Natural killer cell (primary cell): ENCODE results near the gene ZNF594. TPM values are rescaled to one million over a fixed set of nuclear protein-coding genes. Genes with fewer than 3 reads are reported as not detected.
"Not testable (repeated sequence)": the region's sequence is repeated elsewhere in the genome, so short reads cannot be mapped to it uniquely, and the experiment has no call there.

ENCODE experiments used
- ATAC-seq, 3 donors: fragments of 150-1000 bp in 2 of 3; fragments of 200-7000 bp in 1 of 3; cut with Tn5 transposase; 1 replicate in 1 of 3; 2 replicates in 2 of 3; pipeline ENCODE4 v1.10.0; 2021; ENCODE audit warnings: mild to moderate bottlenecking in 2 of 3, moderate library complexity in 2 of 3
- DNase-seq, 2 donors: peaks; one replicate each; pipeline versions ENCODE4 v3.0.0 to v3.0.0-alpha.2; 2013 to 2021; ENCODE audit warnings: mixed read lengths in 1 of 2
- H3K27ac ChIP-seq: one replicate; pipeline ENCODE4 v1.5.1; 2013; ENCODE audit warnings: mild to moderate bottlenecking, low read length
- H3K27me3 ChIP-seq: one replicate; pipeline ENCODE4 v1.6.1; 2013; ENCODE audit warnings: low read length; ENCODE audit not compliant: control insufficient read depth, insufficient read depth
- H3K36me3 ChIP-seq: one replicate; pipeline ENCODE4 v1.6.1; 2013; ENCODE audit warnings: low read length; ENCODE audit not compliant: control insufficient read depth, insufficient read depth
- H3K4me1 ChIP-seq: one replicate; pipeline ENCODE4 v1.6.1; 2013; ENCODE audit warnings: low read length; ENCODE audit not compliant: control insufficient read depth, insufficient read depth
- H3K4me3 ChIP-seq: one replicate; pipeline ENCODE4 v1.5.1; 2013; ENCODE audit warnings: low read length
- H3K9me3 ChIP-seq: one replicate; pipeline ENCODE4 v1.6.1; 2013; ENCODE audit warnings: low read length; ENCODE audit not compliant: control insufficient read depth, insufficient read depth
- H3K27ac Mint-ChIP-seq, 2 donors: one replicate each; pipeline ENCODE4 v1.8.0; 2022; ENCODE audit warnings: mild to moderate bottlenecking in 2 of 2, mixed read lengths in 2 of 2, moderate library complexity in 1 of 2
- H3K27me3 Mint-ChIP-seq, 2 donors: one replicate each; pipeline ENCODE4 v1.8.0; 2022; ENCODE audit warnings: low read depth in 2 of 2, mixed read lengths in 2 of 2
- H3K36me3 Mint-ChIP-seq: one replicate; pipeline ENCODE4 v1.8.0; 2022; ENCODE audit warnings: mixed read lengths
- H3K4me1 Mint-ChIP-seq, 2 donors: one replicate each; pipeline ENCODE4 v1.8.0; 2022; ENCODE audit warnings: mixed read lengths in 2 of 2
- H3K4me3 Mint-ChIP-seq: one replicate; pipeline ENCODE4 v1.8.0; 2022; ENCODE audit warnings: mild to moderate bottlenecking, moderate library complexity, mixed read lengths
- H3K9me3 Mint-ChIP-seq, 2 donors: one replicate each; pipeline ENCODE4 v1.8.0; 2022; ENCODE audit warnings: mixed read lengths in 2 of 2
- WGBS: methylation state at CpG from one replicate; pipeline ENCODE4 v1.1.7; 2013; ENCODE audit warnings: missing lambda C conversion rate; ENCODE audit not compliant: insufficient coverage; 5-methylcytosine and 5-hydroxymethylcytosine counted together
- intact Hi-C: fragments of 100-400 bp; cut with micrococcal nuclease; formaldehyde crosslinking; loops from one replicate; pipeline ENCODE4 v1.14.2; 2022
- total RNA-seq, 4 donors: library from RNA; stranded (reverse); fragments of 120-200 nt in 1 of 4; gene quantifications; one replicate each; pipeline versions ENCODE4 v1.2.3 to v1.2.4, GENCODE V29; 2013 to 2022
- TF ChIP-seq, protein P1 (sequence below): fragments of 200-600 bp; IDR thresholded peaks from one replicate; pipeline ENCODE4 v1.8.0; 2022; ENCODE audit warnings: antibody characterized with exemption

The ZNF594 gene
- total RNA-seq, 3 donors from 2014 or later (not counting 1 experiment from before 2014, with no cell fraction given) = 5.1 to 7.9 (median 6.1) TPM

GRCh38 chr17:5135726-5136579 lies 55.7 kb downstream of the ZNF594 start:
- Histone ChIP-seq H3K4me3 (no peak overlapping the region), H3K9me3 (no peaks in the 10 kb centered on the region), H3K27me3 (no peaks in the 10 kb centered on the region), H3K4me1 (no peaks in the 10 kb centered on the region), H3K36me3 (no peaks in the 10 kb centered on the region), H3K27ac (no peak overlapping the region)
- Mint-ChIP-seq H3K27me3 (peaks cover 0 to 2% of the 10 kb centered on the region in 2 donors), H3K27ac (no peak overlapping the region), H3K4me1 (no peaks in the 10 kb centered on the region), H3K36me3 (no peaks in the 10 kb centered on the region), H3K4me3 (no peak overlapping the region), H3K9me3 (no peaks in the 10 kb centered on the region)
- WGBS = 90% methylated on average over 14 of the region's 14 CpGs
- intact Hi-C loops = no loop called here
- ATAC-seq (no peak), DNase-seq (no peak)
- TF ChIP-seq, protein P1, sequence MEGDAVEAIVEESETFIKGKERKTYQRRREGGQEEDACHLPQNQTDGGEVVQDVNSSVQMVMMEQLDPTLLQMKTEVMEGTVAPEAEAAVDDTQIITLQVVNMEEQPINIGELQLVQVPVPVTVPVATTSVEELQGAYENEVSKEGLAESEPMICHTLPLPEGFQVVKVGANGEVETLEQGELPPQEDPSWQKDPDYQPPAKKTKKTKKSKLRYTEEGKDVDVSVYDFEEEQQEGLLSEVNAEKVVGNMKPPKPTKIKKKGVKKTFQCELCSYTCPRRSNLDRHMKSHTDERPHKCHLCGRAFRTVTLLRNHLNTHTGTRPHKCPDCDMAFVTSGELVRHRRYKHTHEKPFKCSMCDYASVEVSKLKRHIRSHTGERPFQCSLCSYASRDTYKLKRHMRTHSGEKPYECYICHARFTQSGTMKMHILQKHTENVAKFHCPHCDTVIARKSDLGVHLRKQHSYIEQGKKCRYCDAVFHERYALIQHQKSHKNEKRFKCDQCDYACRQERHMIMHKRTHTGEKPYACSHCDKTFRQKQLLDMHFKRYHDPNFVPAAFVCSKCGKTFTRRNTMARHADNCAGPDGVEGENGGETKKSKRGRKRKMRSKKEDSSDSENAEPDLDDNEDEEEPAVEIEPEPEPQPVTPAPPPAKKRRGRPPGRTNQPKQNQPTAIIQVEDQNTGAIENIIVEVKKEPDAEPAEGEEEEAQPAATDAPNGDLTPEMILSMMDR = no peak

- H3K9me3 ChIP-seq, DNase-seq, H3K27me3 Mint-ChIP-seq, H3K4me3 ChIP-seq, H3K4me3 Mint-ChIP-seq, ATAC-seq, intact Hi-C loops, H3K36me3 ChIP-seq, H3K4me1 ChIP-seq, H3K27ac ChIP-seq, H3K9me3 Mint-ChIP-seq, H3K4me1 Mint-ChIP-seq, H3K27me3 ChIP-seq, H3K27ac Mint-ChIP-seq, H3K36me3 Mint-ChIP-seq: not testable (repeated sequence)
- 88% methylated on average over 8 of the region's 8 CpGs for WGBS
These were observed 56.4 kb downstream of the ZNF594 start for GRCh38 chr17:5135131-5135712.

DNA sequence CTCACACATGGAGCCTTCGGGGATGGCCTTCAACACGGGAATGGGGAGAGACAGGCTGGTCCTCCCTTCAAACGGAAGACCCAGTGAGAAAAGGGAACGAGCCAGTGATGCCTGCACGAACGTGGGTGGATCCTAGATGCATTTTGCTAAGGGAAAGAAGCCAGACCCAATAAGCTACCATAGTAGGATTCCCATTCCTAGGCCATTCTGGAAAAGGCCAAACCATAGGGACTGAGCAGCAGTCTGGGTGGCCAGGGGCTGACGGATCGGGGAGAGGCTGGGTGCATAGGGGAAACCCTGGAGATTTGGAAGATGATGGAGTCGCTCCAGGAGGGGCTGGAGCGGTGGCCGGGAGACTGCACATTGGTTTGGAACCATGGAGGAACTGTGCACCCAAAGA lies 57.1 kb downstream of the ZNF594 start:
- H3K27me3 ChIP-seq, H3K4me1 ChIP-seq, H3K9me3 ChIP-seq, H3K36me3 Mint-ChIP-seq, H3K27ac ChIP-seq, H3K9me3 Mint-ChIP-seq, H3K27ac Mint-ChIP-seq, H3K4me3 Mint-ChIP-seq, H3K4me1 Mint-ChIP-seq, H3K27me3 Mint-ChIP-seq, H3K36me3 ChIP-seq, intact Hi-C loops, H3K4me3 ChIP-seq, DNase-seq, ATAC-seq: not testable (repeated sequence)
- 87% methylated on average over 11 of the region's 11 CpGs for WGBS

GRCh38 chr17:5133961-5134360 lies 57.7 kb downstream of the ZNF594 start:
- H3K27me3 Mint-ChIP-seq, H3K9me3 Mint-ChIP-seq, DNase-seq, H3K27ac ChIP-seq, ATAC-seq, H3K9me3 ChIP-seq, H3K27ac Mint-ChIP-seq, H3K36me3 Mint-ChIP-seq, H3K27me3 ChIP-seq, H3K4me3 Mint-ChIP-seq, H3K4me1 Mint-ChIP-seq, H3K36me3 ChIP-seq, H3K4me1 ChIP-seq, intact Hi-C loops, H3K4me3 ChIP-seq: not testable (repeated sequence)
- 93% methylated on average over 8 of the region's 8 CpGs for WGBS

DNA sequence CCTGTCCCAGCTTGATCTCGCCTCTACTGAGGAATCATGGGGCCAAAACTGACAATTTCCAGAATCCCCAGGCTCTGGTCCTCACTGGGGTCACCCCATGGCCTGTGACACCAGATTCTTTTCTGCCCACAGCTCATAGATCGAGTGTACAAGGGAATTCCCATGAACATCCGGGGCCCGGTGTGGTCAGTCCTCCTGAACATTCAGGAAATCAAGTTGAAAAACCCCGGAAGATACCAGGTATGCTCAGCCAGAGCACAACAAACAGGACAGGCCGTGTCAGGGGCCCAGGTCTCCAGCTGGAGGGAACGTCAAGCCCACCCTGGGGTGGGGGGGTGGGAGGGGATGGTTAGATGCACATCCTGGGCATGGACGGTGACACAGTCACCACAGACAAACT lies 58.4 kb downstream of the ZNF594 start:
- H3K36me3 Mint-ChIP-seq = no peaks in the 10 kb centered on the region
- no peak overlapping the region for H3K4me3 Mint-ChIP-seq
- intact Hi-C loops = no loop called here
- no peaks in the 10 kb centered on the region for H3K4me1 ChIP-seq
- no peaks in the 10 kb centered on the region for H3K27me3 ChIP-seq
- ATAC-seq (no peak), DNase-seq (no peak)
- H3K9me3 ChIP-seq = no peaks in the 10 kb centered on the region
- TF ChIP-seq, protein P1 = no peak
- WGBS = 87% methylated on average over 8 of the region's 8 CpGs
- no peaks in the 10 kb centered on the region for H3K9me3 Mint-ChIP-seq
- no peak overlapping the region for H3K4me3 ChIP-seq
- H3K27ac Mint-ChIP-seq = no peak overlapping the region
- no peak overlapping the region for H3K27ac ChIP-seq
- no peaks in the 10 kb centered on the region for H3K4me1 Mint-ChIP-seq
- H3K27me3 Mint-ChIP-seq = peaks cover 0 to 2% of the 10 kb centered on the region in 2 donors
- no peaks in the 10 kb centered on the region for H3K36me3 ChIP-seq

GRCh38 chr17:5132503-5133225 lies 59.0 kb downstream of the ZNF594 start:
- H3K27ac ChIP-seq, H3K9me3 Mint-ChIP-seq, H3K27me3 Mint-ChIP-seq, DNase-seq, H3K27ac Mint-ChIP-seq, H3K9me3 ChIP-seq, H3K27me3 ChIP-seq, ATAC-seq, H3K4me3 ChIP-seq, intact Hi-C loops, H3K36me3 ChIP-seq, H3K36me3 Mint-ChIP-seq, H3K4me1 Mint-ChIP-seq, H3K4me1 ChIP-seq, H3K4me3 Mint-ChIP-seq: not testable (repeated sequence)
- whole genome bisulfite sequencing = 88% methylated on average over 15 of the region's 15 CpGs
